WTC11 (cell line): ENCODE data around the gene SUSD6.

Experiments used
- CREB1 ChIP-seq: sonication (generic); formaldehyde crosslinking; IDR thresholded peaks from 2 replicates; pipeline ENCODE4 v1.8.0; 2023; ENCODE audit warnings: mild to moderate bottlenecking, missing genetic modification reagents
- CREM ChIP-seq: sonication (generic); formaldehyde crosslinking; IDR thresholded peaks from 2 replicates; pipeline ENCODE4 v1.8.1; 2022; ENCODE audit warnings: mild to moderate bottlenecking, missing genetic modification reagents, moderate library complexity
- TF ChIP-seq, protein P1 (sequence below): fragments of 200-600 bp; IDR thresholded peaks from 2 replicates; pipeline ENCODE4 v1.8.0; 2022; ENCODE audit warnings: antibody characterized with exemption
- TF ChIP-seq, protein P2 (sequence below): sonication (generic); formaldehyde crosslinking; IDR thresholded peaks from 2 replicates; pipeline ENCODE4 v1.8.0; 2022; ENCODE audit warnings: mild to moderate bottlenecking, missing genetic modification reagents
- TF ChIP-seq, protein P3 (sequence below): fragments of 250-450 bp; sonication (Bioruptor Pico); IDR thresholded peaks from 2 replicates; pipeline ENCODE4 v1.8.0; 2021; ENCODE audit warnings: mild to moderate bottlenecking

DNA sequence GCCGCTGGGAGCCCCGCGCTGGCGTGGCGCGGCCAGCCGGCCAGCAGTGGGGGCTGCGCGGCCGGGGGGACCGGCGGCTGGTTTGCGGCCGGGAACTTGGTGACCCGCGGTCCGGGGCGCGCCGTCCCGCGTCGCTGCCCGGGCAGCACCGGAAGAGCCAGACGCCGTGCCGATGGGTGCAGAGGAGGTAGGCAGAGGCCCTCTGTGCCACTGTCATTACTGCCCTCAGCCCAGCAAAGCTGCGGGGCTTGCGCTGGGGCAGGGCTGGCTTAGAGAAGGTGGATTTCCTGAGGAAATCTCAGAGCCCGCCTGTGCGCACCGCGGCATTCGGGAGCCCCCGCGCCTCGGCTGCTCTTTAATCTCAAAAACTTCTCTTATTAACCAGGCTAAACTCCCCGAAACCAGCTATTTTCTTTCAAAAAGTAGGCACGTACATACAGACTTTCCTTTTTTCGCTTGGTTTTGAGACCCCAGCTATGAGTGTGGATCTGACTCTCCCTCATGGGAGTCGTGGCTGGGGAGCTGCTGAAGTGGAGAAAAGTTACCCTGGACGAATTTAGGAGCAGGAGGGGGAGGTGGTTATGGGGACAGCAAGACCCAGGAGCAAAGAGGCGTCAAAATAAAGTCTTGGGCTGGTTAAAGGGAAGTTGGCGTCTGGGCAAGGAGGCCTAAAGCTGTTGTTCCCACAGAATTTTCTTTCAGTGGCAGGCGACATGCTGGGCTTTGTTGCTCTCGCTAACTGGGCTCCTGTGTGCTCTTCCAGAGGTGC lies 802 bp downstream of the SUSD6 start:
- TF ChIP-seq, protein P1, sequence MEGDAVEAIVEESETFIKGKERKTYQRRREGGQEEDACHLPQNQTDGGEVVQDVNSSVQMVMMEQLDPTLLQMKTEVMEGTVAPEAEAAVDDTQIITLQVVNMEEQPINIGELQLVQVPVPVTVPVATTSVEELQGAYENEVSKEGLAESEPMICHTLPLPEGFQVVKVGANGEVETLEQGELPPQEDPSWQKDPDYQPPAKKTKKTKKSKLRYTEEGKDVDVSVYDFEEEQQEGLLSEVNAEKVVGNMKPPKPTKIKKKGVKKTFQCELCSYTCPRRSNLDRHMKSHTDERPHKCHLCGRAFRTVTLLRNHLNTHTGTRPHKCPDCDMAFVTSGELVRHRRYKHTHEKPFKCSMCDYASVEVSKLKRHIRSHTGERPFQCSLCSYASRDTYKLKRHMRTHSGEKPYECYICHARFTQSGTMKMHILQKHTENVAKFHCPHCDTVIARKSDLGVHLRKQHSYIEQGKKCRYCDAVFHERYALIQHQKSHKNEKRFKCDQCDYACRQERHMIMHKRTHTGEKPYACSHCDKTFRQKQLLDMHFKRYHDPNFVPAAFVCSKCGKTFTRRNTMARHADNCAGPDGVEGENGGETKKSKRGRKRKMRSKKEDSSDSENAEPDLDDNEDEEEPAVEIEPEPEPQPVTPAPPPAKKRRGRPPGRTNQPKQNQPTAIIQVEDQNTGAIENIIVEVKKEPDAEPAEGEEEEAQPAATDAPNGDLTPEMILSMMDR = no peak
- TF ChIP-seq, protein P2, sequence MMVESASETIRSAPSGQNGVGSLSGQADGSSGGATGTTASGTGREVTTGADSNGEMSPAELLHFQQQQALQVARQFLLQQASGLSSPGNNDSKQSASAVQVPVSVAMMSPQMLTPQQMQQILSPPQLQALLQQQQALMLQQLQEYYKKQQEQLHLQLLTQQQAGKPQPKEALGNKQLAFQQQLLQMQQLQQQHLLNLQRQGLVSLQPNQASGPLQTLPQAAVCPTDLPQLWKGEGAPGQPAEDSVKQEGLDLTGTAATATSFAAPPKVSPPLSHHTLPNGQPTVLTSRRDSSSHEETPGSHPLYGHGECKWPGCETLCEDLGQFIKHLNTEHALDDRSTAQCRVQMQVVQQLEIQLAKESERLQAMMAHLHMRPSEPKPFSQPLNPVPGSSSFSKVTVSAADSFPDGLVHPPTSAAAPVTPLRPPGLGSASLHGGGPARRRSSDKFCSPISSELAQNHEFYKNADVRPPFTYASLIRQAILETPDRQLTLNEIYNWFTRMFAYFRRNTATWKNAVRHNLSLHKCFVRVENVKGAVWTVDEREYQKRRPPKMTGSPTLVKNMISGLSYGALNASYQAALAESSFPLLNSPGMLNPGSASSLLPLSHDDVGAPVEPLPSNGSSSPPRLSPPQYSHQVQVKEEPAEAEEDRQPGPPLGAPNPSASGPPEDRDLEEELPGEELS (CRISPR knock-in tag) = no peak
- TF ChIP-seq, protein P3, sequence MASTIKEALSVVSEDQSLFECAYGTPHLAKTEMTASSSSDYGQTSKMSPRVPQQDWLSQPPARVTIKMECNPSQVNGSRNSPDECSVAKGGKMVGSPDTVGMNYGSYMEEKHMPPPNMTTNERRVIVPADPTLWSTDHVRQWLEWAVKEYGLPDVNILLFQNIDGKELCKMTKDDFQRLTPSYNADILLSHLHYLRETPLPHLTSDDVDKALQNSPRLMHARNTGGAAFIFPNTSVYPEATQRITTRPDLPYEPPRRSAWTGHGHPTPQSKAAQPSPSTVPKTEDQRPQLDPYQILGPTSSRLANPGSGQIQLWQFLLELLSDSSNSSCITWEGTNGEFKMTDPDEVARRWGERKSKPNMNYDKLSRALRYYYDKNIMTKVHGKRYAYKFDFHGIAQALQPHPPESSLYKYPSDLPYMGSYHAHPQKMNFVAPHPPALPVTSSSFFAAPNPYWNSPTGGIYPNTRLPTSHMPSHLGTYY = no peak
- no peak for TF ChIP-seq CREB1 (CRISPR knock-in tag)
- TF ChIP-seq CREM (CRISPR knock-in tag) = no peak
